OCI-LY3 (cell line): Measurements from ENCODE around the gene NLRP3.

Source experiments
- H2AFZ ChIP-seq: fragments of 200-600, 300-600 bp; shearing (Covaris generic); 2 replicates; pipeline ENCODE4 v1.6.0; 2014; ENCODE audit warnings: antibody characterized with exemption, low read depth, low read length
- H3K27ac ChIP-seq: fragments of 200-600, 300-600 bp; sonication (generic); 2 replicates; pipeline ENCODE4 v1.5.1; 2014; ENCODE audit warnings: mild to moderate bottlenecking, low read length, moderate library complexity, mixed read lengths
- H3K27me3 ChIP-seq: fragments of 200-600, 300-600 bp; sonication (generic); 2 replicates; pipeline ENCODE4 v1.6.1; 2014; ENCODE audit warnings: low read depth, low read length, mixed read lengths
- H3K36me3 ChIP-seq: fragments of 200-600, 300-600 bp; sonication (generic); replicated peaks from 2 replicates; pipeline ENCODE3; 2014; ENCODE audit warnings: low read depth, low read length, mixed read lengths
- H3K4me1 ChIP-seq: fragments of 300-600, 200-600 bp; sonication (generic); 2 replicates; pipeline ENCODE4 v1.6.1; 2014; ENCODE audit warnings: low read length, mixed read lengths
- H3K4me2 ChIP-seq: fragments of 200-600, 300-600 bp; sonication (generic); 2 replicates; pipeline ENCODE4 v1.6.1; 2014; ENCODE audit warnings: low read length, mixed read lengths
- H3K4me3 ChIP-seq: fragments of 300-600, 200-600 bp; sonication (generic); 2 replicates; pipeline ENCODE4 v1.5.1; 2014; ENCODE audit warnings: antibody characterized with exemption, mild to moderate bottlenecking, low read length, moderate library complexity
- H3K79me2 ChIP-seq: fragments of 300-600, 200-600 bp; shearing (Covaris generic); 2 replicates; pipeline ENCODE4 v1.6.1; 2014; ENCODE audit warnings: mild to moderate bottlenecking, low read length, mixed read lengths
- H3K9ac ChIP-seq: fragments of 300-600, 200-600 bp; shearing (Covaris generic); 2 replicates; pipeline ENCODE4 v1.6.0; 2014; ENCODE audit warnings: mild to moderate bottlenecking, low read length, moderate library complexity
- H3K9me3 ChIP-seq: fragments of 200-600, 300-600 bp; shearing (Covaris generic); 2 replicates; pipeline ENCODE4 v1.6.1; 2014; ENCODE audit warnings: low read length, mixed read lengths; ENCODE audit not compliant: insufficient read depth
- H4K20me1 ChIP-seq: fragments of 200-600, 300-600 bp; sonication (generic); 2 replicates; pipeline ENCODE4 v1.6.1; 2016; ENCODE audit warnings: low read length, mixed read lengths; ENCODE audit not compliant: insufficient read depth
- EZH2phosphoT487 ChIP-seq: fragments of 200-600 bp; shearing (Covaris generic); IDR thresholded peaks from 2 replicates; pipeline ENCODE4 v1.6.1; 2018; ENCODE audit warnings: antibody characterized with exemption, mixed run types, low read depth
- TF ChIP-seq, protein P1 (sequence below): fragments of 200-600, 300-600 bp; sonication (generic); IDR thresholded peaks from 2 replicates; pipeline ENCODE4 v1.5.1; 2014; ENCODE audit warnings: antibody characterized with exemption, low read length, low read depth

The NLRP3 gene

DNA sequence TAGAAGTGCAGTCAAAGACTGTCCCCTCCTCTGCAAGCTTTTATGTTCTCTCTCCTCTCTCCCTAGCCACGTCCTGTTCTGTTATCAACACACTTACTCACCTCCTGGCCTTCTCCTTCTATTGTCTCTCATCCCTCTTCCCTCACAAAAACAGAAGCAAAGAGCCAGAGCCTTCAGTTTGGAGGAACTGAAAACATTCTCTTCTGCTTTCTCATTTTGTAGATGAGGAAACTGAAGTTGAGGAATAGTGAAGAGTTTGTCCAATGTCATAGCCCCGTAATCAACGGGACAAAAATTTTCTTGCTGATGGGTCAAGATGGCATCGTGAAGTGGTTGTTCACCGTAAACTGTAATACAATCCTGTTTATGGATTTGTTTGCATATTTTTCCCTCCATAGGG, 1.9 kb downstream of the NLRP3 start:
- H2AFZ ChIP-seq: no peak overlapping the region
- no peaks in the 10 kb centered on the region for H3K9me3 ChIP-seq
- peaks cover 40% of the 10 kb centered on the region for H3K4me1 ChIP-seq
- peaks cover 4% of the 10 kb centered on the region for H3K36me3 ChIP-seq
- no peaks in the 10 kb centered on the region for H4K20me1 ChIP-seq
- no peak overlapping the region for H3K4me3 ChIP-seq
- no peaks in the 10 kb centered on the region for H3K79me2 ChIP-seq
- TF ChIP-seq, protein P1, sequence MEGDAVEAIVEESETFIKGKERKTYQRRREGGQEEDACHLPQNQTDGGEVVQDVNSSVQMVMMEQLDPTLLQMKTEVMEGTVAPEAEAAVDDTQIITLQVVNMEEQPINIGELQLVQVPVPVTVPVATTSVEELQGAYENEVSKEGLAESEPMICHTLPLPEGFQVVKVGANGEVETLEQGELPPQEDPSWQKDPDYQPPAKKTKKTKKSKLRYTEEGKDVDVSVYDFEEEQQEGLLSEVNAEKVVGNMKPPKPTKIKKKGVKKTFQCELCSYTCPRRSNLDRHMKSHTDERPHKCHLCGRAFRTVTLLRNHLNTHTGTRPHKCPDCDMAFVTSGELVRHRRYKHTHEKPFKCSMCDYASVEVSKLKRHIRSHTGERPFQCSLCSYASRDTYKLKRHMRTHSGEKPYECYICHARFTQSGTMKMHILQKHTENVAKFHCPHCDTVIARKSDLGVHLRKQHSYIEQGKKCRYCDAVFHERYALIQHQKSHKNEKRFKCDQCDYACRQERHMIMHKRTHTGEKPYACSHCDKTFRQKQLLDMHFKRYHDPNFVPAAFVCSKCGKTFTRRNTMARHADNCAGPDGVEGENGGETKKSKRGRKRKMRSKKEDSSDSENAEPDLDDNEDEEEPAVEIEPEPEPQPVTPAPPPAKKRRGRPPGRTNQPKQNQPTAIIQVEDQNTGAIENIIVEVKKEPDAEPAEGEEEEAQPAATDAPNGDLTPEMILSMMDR: no peak
- TF ChIP-seq EZH2phosphoT487: no peak
- H3K27me3 ChIP-seq: peaks cover 12% of the 10 kb centered on the region; the same call in 1 of the 2 replicates
- peak overlapping the region; percentile 39 for H3K4me2 ChIP-seq
- H3K9ac ChIP-seq: no peak overlapping the region
- H3K27ac ChIP-seq: no peak overlapping the region

DNA sequence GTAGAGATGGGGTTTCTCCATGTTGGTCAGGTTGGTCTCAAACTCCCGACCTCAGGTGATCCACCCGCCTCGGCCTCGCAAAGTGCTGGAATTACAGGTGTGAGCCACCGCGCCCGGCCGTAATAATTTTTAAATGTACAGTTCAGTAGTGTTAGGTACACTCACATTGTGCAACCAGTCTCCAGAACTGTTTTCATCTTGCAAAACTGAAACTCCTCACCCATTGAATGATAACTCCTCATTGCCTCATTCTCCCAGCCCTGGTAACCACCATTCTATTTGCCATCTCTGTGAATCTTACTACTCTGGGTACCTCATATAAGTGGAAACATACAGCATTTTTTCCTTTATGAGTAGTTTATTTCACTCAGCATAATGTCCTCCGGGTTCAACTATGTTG, 3.4 kb downstream of the NLRP3 start:
- Histone ChIP-seq H4K20me1 (no peaks in the 10 kb centered on the region), H3K27ac (no peak overlapping the region), H3K4me2 (no peak overlapping the region), H3K9ac (no peak overlapping the region), H3K9me3 (no peaks in the 10 kb centered on the region), H3K36me3 (peaks cover 4% of the 10 kb centered on the region), H2AFZ (no peak overlapping the region), H3K27me3 (peaks cover 12% of the 10 kb centered on the region; the same call in 1 of the 2 replicates), H3K4me3 (no peak overlapping the region), H3K79me2 (no peaks in the 10 kb centered on the region), H3K4me1 (peaks cover 40% of the 10 kb centered on the region)
- TF ChIP-seq EZH2phosphoT487: no peak
- TF ChIP-seq, protein P1: no peak

DNA sequence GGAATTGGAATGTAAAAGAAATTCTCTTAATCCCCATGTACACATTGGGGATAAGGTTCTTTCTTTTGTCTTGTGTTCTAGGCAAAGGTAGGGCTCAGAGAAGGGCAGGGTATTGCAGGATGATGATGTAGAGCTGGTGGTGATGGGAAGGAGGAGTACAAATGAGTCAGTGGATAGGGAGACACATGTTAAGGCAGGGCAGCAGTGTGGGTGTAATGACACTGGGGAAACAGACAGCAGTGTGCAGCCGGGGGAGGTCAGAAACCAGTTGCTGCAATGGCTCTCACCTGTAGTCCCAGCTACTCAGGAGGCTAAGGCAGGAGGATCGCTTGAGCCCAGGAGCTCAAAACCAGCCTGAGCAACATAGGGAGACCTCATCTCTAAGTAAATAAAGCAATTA, 5.1 kb downstream of the NLRP3 start:
- Histone ChIP-seq H3K27me3 (peaks cover 11% of the 10 kb centered on the region; the same call in 1 of the 2 replicates), H3K4me1 (peaks cover 27% of the 10 kb centered on the region), H2AFZ (no peak overlapping the region), H3K27ac (no peak overlapping the region), H3K4me2 (no peak overlapping the region), H3K4me3 (no peak overlapping the region), H3K9me3 (no peaks in the 10 kb centered on the region), H3K36me3 (peaks cover 4% of the 10 kb centered on the region), H3K9ac (no peak overlapping the region), H3K79me2 (no peaks in the 10 kb centered on the region), H4K20me1 (no peaks in the 10 kb centered on the region)
- TF ChIP-seq EZH2phosphoT487: no peak
- TF ChIP-seq, protein P1: no peak

DNA sequence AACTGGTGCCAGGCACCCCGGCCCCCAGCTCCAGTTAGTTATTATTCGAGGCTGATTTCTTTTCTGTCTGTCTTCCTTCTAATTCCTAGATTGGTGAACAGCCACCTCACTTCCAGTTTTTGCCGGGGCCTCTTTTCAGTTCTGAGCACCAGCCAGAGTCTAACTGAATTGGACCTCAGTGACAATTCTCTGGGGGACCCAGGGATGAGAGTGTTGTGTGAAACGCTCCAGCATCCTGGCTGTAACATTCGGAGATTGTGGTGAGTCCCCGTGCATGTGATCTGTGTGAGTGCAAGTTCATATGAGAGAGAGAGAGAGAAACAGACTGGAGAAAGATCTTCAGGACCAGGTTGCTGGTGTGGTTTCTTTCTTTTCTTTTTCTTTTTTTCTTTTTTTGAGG, 13.5 kb downstream of the NLRP3 start:
- no peak overlapping the region for H3K4me3 ChIP-seq
- H3K27ac ChIP-seq: no peak overlapping the region; the same call in 1 of the 2 replicates
- H3K9ac ChIP-seq: no peak overlapping the region; the same call in 1 of the 2 replicates
- no peak overlapping the region for H2AFZ ChIP-seq
- 0 out of 2 replicates have a peak, but pooled peaks cover 2% of the 10 kb centered on the region for H3K27me3 ChIP-seq
- no peak for TF ChIP-seq EZH2phosphoT487
- TF ChIP-seq, protein P1: no peak
- H3K4me1 ChIP-seq: peaks cover 35% of the 10 kb centered on the region
- H4K20me1 ChIP-seq: no peaks in the 10 kb centered on the region
- no peaks in the 10 kb centered on the region for H3K9me3 ChIP-seq
- peaks cover 4% of the 10 kb centered on the region for H3K36me3 ChIP-seq
- no peaks in the 10 kb centered on the region for H3K79me2 ChIP-seq
- peak overlapping the region; percentile 30; the same call in 1 of the 2 replicates for H3K4me2 ChIP-seq
